Neural cell (in vitro differentiated cells): ENCODE data around the gene MASP2. TPM values are rescaled to one million over a fixed set of nuclear protein-coding genes. Genes with fewer than 3 reads are reported as not detected.
"Not testable (repeated sequence)": the region's sequence is repeated elsewhere in the genome, so short reads cannot be mapped to it uniquely, and the experiment has no call there.

ENCODE experiments used
- H2AFZ ChIP-seq: fragments of 200-600, 300-800 bp; sonication (generic), shearing (Covaris generic); 2 replicates; pipeline ENCODE4 v1.6.0; 2014; ENCODE audit warnings: low read depth, mild to moderate bottlenecking, antibody characterized with exemption, low read length, moderate library complexity
- H3F3A ChIP-seq: fragments of 200-600 bp; shearing (Covaris generic); 2 replicates; pipeline ENCODE4 v1.6.1; 2016; ENCODE audit warnings: mild to moderate bottlenecking, moderate library complexity, mixed read lengths, antibody characterized with exemption, low read length; ENCODE audit not compliant: insufficient read depth, poor library complexity, severe bottlenecking
- H3K27ac ChIP-seq: fragments of 200-600, 300-800 bp; sonication (generic), shearing (Covaris generic); 2 replicates; pipeline ENCODE4 v1.5.1; 2014; ENCODE audit warnings: mild to moderate bottlenecking, low read length, moderate library complexity
- H3K27me3 ChIP-seq: fragments of 300-800, 200-600 bp; sonication (generic), shearing (Covaris generic); 2 replicates; pipeline ENCODE4 v1.6.0; 2014; ENCODE audit warnings: mild to moderate bottlenecking, low read depth, low read length, moderate library complexity; ENCODE audit not compliant: insufficient read depth
- H3K36me3 ChIP-seq: fragments of 300-800, 200-600 bp; sonication (generic), shearing (Covaris generic); 2 replicates; pipeline ENCODE4 v1.5.1; 2014; ENCODE audit warnings: mild to moderate bottlenecking, antibody characterized with exemption, low read length, moderate library complexity; ENCODE audit not compliant: insufficient read depth
- H3K4me2 ChIP-seq: fragments of 300-800, 200-600 bp; sonication (generic), shearing (Covaris generic); 2 replicates; pipeline ENCODE4 v1.6.0; 2014; ENCODE audit warnings: mild to moderate bottlenecking, low read length
- H3K4me3 ChIP-seq: fragments of 300-800, 200-600 bp; sonication (generic), shearing (Covaris generic); 2 replicates; pipeline ENCODE4 v1.5.1; 2014; ENCODE audit warnings: mild to moderate bottlenecking, low read length, moderate library complexity
- H3K79me2 ChIP-seq: fragments of 200-600 bp; shearing (Covaris generic); replicated peaks from 2 replicates; pipeline ENCODE4 v1.6.0; 2014; ENCODE audit warnings: mild to moderate bottlenecking, low read length, moderate library complexity; ENCODE audit not compliant: insufficient read depth
- H3K9ac ChIP-seq: fragments of 300-800, 200-600 bp; sonication (generic), shearing (Covaris generic); 2 replicates; pipeline ENCODE4 v1.6.1; 2016; ENCODE audit warnings: mild to moderate bottlenecking, low read length, mixed read lengths
- H3K9me2 ChIP-seq: fragments of 200-600 bp; shearing (Covaris generic); 2 replicates; pipeline ENCODE4 v1.6.1; 2016; ENCODE audit warnings: mild to moderate bottlenecking, low read length, mixed read lengths; ENCODE audit not compliant: insufficient read depth
- H3K9me3 ChIP-seq: fragments of 200-600, 300-800 bp; sonication (generic), shearing (Covaris generic); 2 replicates; pipeline ENCODE4 v1.6.1; 2016; ENCODE audit warnings: mild to moderate bottlenecking, mixed run types, low read length, moderate library complexity, mixed read lengths
- H4K20me1 ChIP-seq: fragments of 200-600 bp; shearing (Covaris generic); 2 replicates; pipeline ENCODE4 v1.6.1; 2016; ENCODE audit warnings: mild to moderate bottlenecking, mixed run types; ENCODE audit not compliant: insufficient read depth
- EZH2 ChIP-seq: fragments of 200-600, 300-800 bp; shearing (Covaris generic), sonication (generic); IDR thresholded peaks from 2 replicates; pipeline ENCODE4 v1.6.1; 2014; ENCODE audit warnings: antibody characterized with exemption, low read length, borderline replicate concordance, mild to moderate bottlenecking; ENCODE audit not compliant: insufficient read depth, poor library complexity, severe bottlenecking
- MXI1 ChIP-seq: fragments of 450-650 bp; conservative IDR thresholded peaks from 2 replicates; pipeline ENCODE4 v1.6.1; 2014; ENCODE audit warnings: antibody characterized with exemption, mild to moderate bottlenecking; ENCODE audit not compliant: poor library complexity, severe bottlenecking
- POLR2AphosphoS5 ChIP-seq: IDR thresholded peaks from 2 replicates; pipeline ENCODE4 v1.6.1; 2012
- TAF1 ChIP-seq: IDR thresholded peaks from 2 replicates; pipeline ENCODE4 v1.6.1; 2012; ENCODE audit warnings: low read depth
- polyA plus RNA-seq: library from polyadenylated mRNA; depleted of rRNA; stranded (reverse); fragments of >200 nt; gene quantifications from 2 replicates; pipeline ENCODE4 v1.2.3, GENCODE V29; 2014
- TF ChIP-seq, protein P1 (sequence below): fragments of 450-650 bp; IDR thresholded peaks from 2 replicates; pipeline ENCODE4 v1.5.1; 2014; ENCODE audit warnings: antibody characterized with exemption, mild to moderate bottlenecking, moderate library complexity; ENCODE audit not compliant: poor library complexity, severe bottlenecking

MASP2 gene
- polyA plus RNA-seq, 1 donor from 2014 or later = not detected

DNA sequence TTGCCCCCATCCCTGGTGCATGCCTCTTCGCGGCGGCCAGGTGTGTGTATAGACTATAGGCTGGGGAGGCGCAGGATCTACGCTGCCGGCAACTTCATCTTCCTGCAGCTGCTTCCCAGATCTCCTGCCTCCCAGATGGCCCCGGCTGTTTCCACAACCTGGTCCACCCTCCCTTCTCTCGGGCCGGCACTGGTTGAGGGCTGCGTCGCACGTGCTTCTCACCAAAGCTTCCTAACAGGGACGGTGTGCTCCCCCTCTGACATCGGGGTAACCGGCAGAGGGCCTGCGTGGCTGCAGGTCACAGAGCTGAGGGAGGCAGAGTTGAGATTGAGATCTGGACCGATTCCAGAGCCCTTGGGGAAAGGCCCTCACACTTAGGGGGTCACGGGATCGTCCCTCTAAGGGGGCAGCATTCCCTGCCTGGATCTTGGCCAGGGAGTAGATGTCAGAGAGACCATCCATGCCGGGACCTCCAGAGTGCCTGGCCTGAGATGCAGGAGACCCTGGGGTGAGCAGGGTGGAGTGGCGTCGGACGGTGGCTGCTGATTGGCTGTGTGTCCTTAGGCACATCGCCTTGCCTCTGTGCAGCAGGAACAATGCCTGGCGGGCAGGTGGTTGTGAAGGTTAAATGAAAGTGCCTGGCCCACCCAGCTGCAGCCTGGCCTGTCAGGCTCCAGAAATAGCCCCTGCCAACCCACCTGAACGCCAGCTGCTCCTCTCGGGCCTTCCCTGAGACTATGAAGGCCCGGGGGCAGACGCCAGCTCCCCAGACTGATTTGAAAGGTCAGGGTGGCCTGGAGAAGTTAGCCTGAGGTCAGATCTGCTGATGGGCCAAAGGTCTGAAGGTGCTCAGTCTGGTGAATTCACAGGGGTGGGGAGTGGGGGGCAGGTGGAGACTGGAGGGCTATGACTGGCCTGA is 6.1 kb upstream of the MASP2 start:
- H3K9me3 ChIP-seq = no peaks in the 10 kb centered on the region
- TF ChIP-seq TAF1 = no peak
- TF ChIP-seq MXI1 = no peak
- TF ChIP-seq, protein P1, sequence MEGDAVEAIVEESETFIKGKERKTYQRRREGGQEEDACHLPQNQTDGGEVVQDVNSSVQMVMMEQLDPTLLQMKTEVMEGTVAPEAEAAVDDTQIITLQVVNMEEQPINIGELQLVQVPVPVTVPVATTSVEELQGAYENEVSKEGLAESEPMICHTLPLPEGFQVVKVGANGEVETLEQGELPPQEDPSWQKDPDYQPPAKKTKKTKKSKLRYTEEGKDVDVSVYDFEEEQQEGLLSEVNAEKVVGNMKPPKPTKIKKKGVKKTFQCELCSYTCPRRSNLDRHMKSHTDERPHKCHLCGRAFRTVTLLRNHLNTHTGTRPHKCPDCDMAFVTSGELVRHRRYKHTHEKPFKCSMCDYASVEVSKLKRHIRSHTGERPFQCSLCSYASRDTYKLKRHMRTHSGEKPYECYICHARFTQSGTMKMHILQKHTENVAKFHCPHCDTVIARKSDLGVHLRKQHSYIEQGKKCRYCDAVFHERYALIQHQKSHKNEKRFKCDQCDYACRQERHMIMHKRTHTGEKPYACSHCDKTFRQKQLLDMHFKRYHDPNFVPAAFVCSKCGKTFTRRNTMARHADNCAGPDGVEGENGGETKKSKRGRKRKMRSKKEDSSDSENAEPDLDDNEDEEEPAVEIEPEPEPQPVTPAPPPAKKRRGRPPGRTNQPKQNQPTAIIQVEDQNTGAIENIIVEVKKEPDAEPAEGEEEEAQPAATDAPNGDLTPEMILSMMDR = no peak

DNA sequence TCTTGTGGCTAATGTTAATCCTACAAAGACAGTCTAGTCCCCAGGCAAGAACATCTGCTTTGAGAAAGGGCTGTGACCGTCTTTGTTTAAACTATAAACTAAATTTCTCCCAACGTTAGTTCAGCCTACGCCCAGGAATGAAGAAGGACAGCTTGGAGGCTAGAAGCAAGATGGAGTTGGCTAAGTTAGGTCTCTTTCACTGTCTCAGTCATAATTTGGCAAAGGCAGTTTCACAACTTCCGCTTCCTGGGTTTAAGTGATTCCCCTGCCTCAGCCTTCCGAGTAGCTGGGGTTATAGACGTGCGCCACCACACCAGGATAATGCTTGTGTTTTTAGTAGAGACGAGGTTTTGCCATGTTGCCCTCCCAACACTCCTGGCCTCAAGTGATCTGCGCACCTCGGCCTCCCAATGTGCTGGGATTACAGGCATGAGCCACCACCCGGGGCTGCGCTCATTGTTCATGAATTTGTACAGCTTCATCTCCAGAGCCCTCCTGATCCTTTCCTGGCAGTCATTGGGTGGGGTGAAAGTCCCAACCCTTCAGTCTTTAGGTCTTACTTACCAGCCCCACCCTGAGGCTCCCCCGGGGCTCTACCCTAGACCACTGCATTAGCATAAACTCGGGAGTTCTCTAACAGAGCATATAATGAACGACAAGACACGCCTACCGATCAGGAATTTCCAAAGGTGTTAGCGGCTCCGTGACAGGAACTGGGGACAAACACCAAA is 4.9 kb upstream of the MASP2 start:
- Histone ChIP-seq H3K27me3 (no peaks in the 10 kb centered on the region), H3K9me2 (no peaks in the 10 kb centered on the region), H3K9me3 (no peaks in the 10 kb centered on the region), H4K20me1 (no peaks in the 10 kb centered on the region), H3K36me3 (no peaks in the 10 kb centered on the region), H3K9ac (no peak overlapping the region), H3K4me2 (no peak overlapping the region), H3K79me2 (no peaks in the 10 kb centered on the region), H3K27ac (no peak overlapping the region), H2AFZ (no peak overlapping the region), H3K4me3 (no peak overlapping the region), H3F3A (no peaks in the 10 kb centered on the region)
- TF ChIP-seq POLR2AphosphoS5 (no peak), EZH2 (no peak)
- TF ChIP-seq, protein P1 = no peak

More for the DNA sequence above, 6.1 kb upstream of the MASP2 start:
- no peaks in the 10 kb centered on the region for H3K9me2 ChIP-seq
- H2AFZ ChIP-seq = no peak overlapping the region
- no peaks in the 10 kb centered on the region for H3K27me3 ChIP-seq
- H3K4me2 ChIP-seq = no peak overlapping the region
- no peaks in the 10 kb centered on the region for H3F3A ChIP-seq
- no peaks in the 10 kb centered on the region for H4K20me1 ChIP-seq
- no peak overlapping the region for H3K27ac ChIP-seq
- H3K4me3 ChIP-seq = no peak overlapping the region
- H3K9ac ChIP-seq = no peak overlapping the region
- no peaks in the 10 kb centered on the region for H3K79me2 ChIP-seq
- H3K36me3 ChIP-seq = no peaks in the 10 kb centered on the region

DNA sequence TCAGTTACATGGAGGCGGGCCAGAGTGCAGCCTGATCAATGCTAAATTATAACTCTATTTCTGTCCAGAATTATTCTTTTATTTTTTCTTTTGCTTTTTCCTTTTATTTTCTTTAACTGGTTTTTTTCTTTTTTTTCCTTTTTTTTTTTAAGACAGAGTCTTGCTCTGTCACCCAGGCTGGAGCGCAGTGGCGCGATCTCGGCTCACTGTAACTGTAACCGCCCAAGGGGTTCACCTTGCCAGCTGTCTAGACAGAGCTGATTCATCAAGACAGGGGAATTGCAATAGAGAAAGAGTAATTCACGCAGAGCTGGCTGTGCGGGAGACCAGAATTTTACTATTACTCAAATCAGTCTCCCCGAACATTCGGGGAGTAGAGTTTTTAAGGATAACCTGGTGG is 4.1 kb upstream of the MASP2 start:
- not testable (repeated sequence) for H3K79me2 ChIP-seq, H3F3A ChIP-seq, H2AFZ ChIP-seq, H3K9me2 ChIP-seq, H3K27me3 ChIP-seq, H4K20me1 ChIP-seq, H3K4me3 ChIP-seq, H3K9ac ChIP-seq, H3K4me2 ChIP-seq, H3K36me3 ChIP-seq, H3K9me3 ChIP-seq, H3K27ac ChIP-seq
